ENCODE measurements around the gene IQSEC3.

- TF ChIP-seq CTCF (conservative IDR thresholded peaks at IDR 0.05; ENCODE audit: low read length) (no peak), EZH2phosphoT487 (IDR thresholded peaks at IDR 0.05; ENCODE audit: borderline replicate concordance, low read depth, low read length) (no peak)
Measured at GRCh38 chr12:53735-54730, 12.5 kb upstream of the IQSEC3 start.

Measured in OCI-LY7 (cell line).